A549 (cell line): ENCODE data around the gene CILP.

Experiments used
- CEBPB ChIP-seq, 2 experiments: fragments of >200 bp in 1 of 2; sonication (Bioruptor Twin) in 1 of 2; formaldehyde crosslinking in 1 of 2; IDR thresholded peaks; 2 replicates each; pipeline ENCODE4 v1.6.1; 2012 to 2016
- EP300 ChIP-seq, 2 experiments: fragments of >200 bp; sonication (Bioruptor Twin); formaldehyde crosslinking; IDR thresholded peaks; 2 replicates in 1 of 2; 3 replicates in 1 of 2; pipeline ENCODE4 v1.6.1; 2016 to 2017
- ESRRA ChIP-seq: fragments of 150-350 bp; IDR thresholded peaks from 2 replicates; pipeline ENCODE4 v1.6.1; 2014; ENCODE audit warnings: mild to moderate bottlenecking, low read length, borderline replicate concordance
- FOSB ChIP-seq: fragments of 250-450 bp; sonication (Bioruptor Pico); IDR thresholded peaks from 2 replicates; pipeline ENCODE4 v1.5.0; 2020; ENCODE audit warnings: mild to moderate bottlenecking, moderate library complexity
- HDAC2 ChIP-seq: fragments of 200-600 bp; sonication (generic); IDR thresholded peaks from 2 replicates; pipeline ENCODE4 v1.6.1; 2016
- MAX ChIP-seq: IDR thresholded peaks from 2 replicates; pipeline ENCODE4 v1.6.1; 2012
- POLR2A ChIP-seq: IDR thresholded peaks from 2 replicates; pipeline ENCODE4 v1.6.1; 2012; ENCODE audit warnings: mild to moderate bottlenecking, low read length
- RAD21 ChIP-seq, 2 experiments: fragments of >200 bp in 1 of 2; sonication (Bioruptor Twin) in 1 of 2; formaldehyde crosslinking in 1 of 2; IDR thresholded peaks in 1 of 2; conservative IDR thresholded peaks in 1 of 2; 2 replicates in 1 of 2; 3 replicates in 1 of 2; pipeline ENCODE4 v1.6.1; 2012 to 2018; ENCODE audit warnings: inconsistent platforms in 1 of 2
- RFX5 ChIP-seq: fragments of 450-650 bp; IDR thresholded peaks from 2 replicates; pipeline ENCODE4 v1.7.1; 2014; ENCODE audit warnings: antibody characterized with exemption, mild to moderate bottlenecking, moderate library complexity
- TF ChIP-seq, protein P1 (sequence below): fragments of >200 bp; sonication (Bioruptor Twin); formaldehyde crosslinking; IDR thresholded peaks from 3 replicates; pipeline ENCODE4 v1.5.1; 2016
- TF ChIP-seq, protein P2 (sequence below): fragments of 250-450 bp; sonication (Bioruptor Pico); IDR thresholded peaks from 2 replicates; pipeline ENCODE4 v1.5.0; 2021; ENCODE audit warnings: mild to moderate bottlenecking, moderate library complexity, borderline replicate concordance
- TF ChIP-seq, protein P3 (sequence below): IDR thresholded peaks from 2 replicates; pipeline ENCODE4 v1.6.1; 2012; ENCODE audit warnings: low read depth, borderline replicate concordance
- TF ChIP-seq, protein P4 (sequence below): fragments of 450-650 bp; IDR thresholded peaks from 2 replicates; pipeline ENCODE4 v1.6.1; 2014; ENCODE audit warnings: antibody characterized with exemption

DNA sequence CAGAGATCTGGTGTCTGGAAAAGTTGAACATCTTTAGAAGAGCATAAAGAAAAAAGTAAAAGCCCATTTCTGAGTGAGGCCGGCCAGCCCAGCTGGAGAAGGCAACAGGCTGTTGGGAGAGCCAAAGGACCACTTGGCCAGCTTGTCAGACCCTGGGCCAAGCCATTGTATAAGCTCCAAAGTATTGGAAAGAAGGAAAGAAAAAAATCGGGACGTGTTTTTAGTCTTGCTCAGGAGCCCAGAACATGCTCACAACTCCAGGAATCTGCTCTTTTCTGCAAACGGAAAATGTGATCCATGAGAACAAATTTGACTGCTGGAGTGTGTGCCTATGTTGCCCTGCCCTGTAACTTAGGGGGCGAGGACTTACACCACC lies 15.7 kb downstream of the CILP start:
- no peak for TF ChIP-seq EP300 (IDR thresholded peaks at IDR 0.05)
- no peak for TF ChIP-seq POLR2A
- TF ChIP-seq, protein P1, sequence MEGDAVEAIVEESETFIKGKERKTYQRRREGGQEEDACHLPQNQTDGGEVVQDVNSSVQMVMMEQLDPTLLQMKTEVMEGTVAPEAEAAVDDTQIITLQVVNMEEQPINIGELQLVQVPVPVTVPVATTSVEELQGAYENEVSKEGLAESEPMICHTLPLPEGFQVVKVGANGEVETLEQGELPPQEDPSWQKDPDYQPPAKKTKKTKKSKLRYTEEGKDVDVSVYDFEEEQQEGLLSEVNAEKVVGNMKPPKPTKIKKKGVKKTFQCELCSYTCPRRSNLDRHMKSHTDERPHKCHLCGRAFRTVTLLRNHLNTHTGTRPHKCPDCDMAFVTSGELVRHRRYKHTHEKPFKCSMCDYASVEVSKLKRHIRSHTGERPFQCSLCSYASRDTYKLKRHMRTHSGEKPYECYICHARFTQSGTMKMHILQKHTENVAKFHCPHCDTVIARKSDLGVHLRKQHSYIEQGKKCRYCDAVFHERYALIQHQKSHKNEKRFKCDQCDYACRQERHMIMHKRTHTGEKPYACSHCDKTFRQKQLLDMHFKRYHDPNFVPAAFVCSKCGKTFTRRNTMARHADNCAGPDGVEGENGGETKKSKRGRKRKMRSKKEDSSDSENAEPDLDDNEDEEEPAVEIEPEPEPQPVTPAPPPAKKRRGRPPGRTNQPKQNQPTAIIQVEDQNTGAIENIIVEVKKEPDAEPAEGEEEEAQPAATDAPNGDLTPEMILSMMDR = no peak
- no peak for TF ChIP-seq CEBPB (IDR thresholded peaks at IDR 0.05)
- TF ChIP-seq, protein P2, sequence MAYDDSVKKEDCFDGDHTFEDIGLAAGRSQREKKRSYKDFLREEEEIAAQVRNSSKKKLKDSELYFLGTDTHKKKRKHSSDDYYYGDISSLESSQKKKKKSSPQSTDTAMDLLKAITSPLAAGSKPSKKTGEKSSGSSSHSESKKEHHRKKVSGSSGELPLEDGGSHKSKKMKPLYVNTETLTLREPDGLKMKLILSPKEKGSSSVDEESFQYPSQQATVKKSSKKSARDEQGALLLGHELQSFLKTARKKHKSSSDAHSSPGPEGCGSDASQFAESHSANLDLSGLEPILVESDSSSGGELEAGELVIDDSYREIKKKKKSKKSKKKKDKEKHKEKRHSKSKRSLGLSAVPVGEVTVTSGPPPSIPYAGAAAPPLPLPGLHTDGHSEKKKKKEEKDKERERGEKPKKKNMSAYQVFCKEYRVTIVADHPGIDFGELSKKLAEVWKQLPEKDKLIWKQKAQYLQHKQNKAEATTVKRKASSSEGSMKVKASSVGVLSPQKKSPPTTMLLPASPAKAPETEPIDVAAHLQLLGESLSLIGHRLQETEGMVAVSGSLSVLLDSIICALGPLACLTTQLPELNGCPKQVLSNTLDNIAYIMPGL (CRISPR knock-in tag) = no peak
- no peak for TF ChIP-seq RAD21 (conservative IDR thresholded peaks at IDR 0.05 in 1 of 2, IDR thresholded peaks at IDR 0.05 in 1 of 2)
- TF ChIP-seq FOSB (CRISPR knock-in tag) = no peak
- TF ChIP-seq, protein P3, sequence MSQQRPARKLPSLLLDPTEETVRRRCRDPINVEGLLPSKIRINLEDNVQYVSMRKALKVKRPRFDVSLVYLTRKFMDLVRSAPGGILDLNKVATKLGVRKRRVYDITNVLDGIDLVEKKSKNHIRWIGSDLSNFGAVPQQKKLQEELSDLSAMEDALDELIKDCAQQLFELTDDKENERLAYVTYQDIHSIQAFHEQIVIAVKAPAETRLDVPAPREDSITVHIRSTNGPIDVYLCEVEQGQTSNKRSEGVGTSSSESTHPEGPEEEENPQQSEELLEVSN = no peak
- TF ChIP-seq MAX = no peak
- no peak for TF ChIP-seq ESRRA
- no peak for TF ChIP-seq RFX5
- TF ChIP-seq HDAC2 = no peak
- TF ChIP-seq, protein P4, sequence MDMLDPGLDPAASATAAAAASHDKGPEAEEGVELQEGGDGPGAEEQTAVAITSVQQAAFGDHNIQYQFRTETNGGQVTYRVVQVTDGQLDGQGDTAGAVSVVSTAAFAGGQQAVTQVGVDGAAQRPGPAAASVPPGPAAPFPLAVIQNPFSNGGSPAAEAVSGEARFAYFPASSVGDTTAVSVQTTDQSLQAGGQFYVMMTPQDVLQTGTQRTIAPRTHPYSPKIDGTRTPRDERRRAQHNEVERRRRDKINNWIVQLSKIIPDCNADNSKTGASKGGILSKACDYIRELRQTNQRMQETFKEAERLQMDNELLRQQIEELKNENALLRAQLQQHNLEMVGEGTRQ = no peak
